Esophagus muscularis mucosa (tissue), 4 donors: ENCODE data around the gene PCDHB12.
"Not testable (repeated sequence)": the region's sequence is repeated elsewhere in the genome, so short reads cannot be mapped to it uniquely, and the experiment has no call there.

Experiments used
- EP300 ChIP-seq: sonication (generic); formaldehyde crosslinking; IDR thresholded peaks from one replicate; pipeline ENCODE4 v1.6.1; 2017; ENCODE audit warnings: antibody characterized with exemption
- POLR2A ChIP-seq: fragments of 450-650 bp; IDR thresholded peaks from one replicate; pipeline ENCODE4 v1.6.1; 2017; ENCODE audit warnings: antibody characterized with exemption, moderate library complexity, mild to moderate bottlenecking, low read depth
- TF ChIP-seq, protein P1 (sequence below), 3 experiments: fragments of 200-600 bp in 2 of 3; fragments of 450-650 bp in 1 of 3; sonication (generic) in 2 of 3; IDR thresholded peaks; one replicate each; pipeline ENCODE4 v1.5.1; 2017 to 2019; ENCODE audit warnings: antibody characterized with exemption in 3 of 3, mild to moderate bottlenecking in 2 of 3, moderate library complexity in 1 of 3

DNA sequence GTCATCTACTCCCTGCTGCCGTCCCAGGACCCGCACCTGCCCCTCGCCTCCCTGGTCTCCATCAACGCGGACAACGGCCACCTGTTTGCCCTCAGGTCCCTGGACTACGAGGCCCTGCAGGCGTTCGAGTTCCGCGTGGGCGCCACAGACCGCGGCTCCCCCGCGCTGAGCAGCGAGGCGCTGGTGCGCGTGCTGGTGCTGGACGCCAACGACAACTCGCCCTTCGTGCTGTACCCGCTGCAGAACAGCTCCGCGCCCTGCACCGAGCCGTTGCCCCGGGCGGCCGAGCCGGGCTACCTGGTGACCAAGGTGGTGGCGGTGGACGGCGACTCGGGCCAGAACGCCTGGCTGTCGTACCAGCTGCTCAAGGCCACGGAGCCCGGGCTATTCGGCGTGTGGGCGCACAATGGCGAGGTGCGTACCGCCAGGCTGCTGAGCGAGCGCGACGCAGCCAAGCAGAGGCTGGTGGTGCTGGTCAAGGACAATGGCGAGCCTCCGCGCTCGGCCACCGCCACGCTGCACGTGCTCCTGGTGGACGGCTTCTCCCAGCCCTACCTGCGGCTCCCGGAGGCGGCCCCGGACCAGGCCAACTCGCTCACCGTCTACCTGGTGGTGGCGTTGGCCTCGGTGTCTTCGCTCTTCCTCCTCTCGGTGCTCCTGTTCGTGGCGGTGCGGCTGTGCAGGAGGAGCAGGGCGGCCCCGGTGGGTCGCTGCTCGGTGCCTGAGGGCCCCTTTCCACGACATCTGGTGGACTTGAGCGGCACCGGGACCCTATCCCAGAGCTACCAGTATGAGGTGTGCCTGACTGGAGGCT, 34.0 kb upstream of the PCDHB12 start:
- TF ChIP-seq POLR2A, EP300: not testable (repeated sequence)
- TF ChIP-seq, protein P1, sequence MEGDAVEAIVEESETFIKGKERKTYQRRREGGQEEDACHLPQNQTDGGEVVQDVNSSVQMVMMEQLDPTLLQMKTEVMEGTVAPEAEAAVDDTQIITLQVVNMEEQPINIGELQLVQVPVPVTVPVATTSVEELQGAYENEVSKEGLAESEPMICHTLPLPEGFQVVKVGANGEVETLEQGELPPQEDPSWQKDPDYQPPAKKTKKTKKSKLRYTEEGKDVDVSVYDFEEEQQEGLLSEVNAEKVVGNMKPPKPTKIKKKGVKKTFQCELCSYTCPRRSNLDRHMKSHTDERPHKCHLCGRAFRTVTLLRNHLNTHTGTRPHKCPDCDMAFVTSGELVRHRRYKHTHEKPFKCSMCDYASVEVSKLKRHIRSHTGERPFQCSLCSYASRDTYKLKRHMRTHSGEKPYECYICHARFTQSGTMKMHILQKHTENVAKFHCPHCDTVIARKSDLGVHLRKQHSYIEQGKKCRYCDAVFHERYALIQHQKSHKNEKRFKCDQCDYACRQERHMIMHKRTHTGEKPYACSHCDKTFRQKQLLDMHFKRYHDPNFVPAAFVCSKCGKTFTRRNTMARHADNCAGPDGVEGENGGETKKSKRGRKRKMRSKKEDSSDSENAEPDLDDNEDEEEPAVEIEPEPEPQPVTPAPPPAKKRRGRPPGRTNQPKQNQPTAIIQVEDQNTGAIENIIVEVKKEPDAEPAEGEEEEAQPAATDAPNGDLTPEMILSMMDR (IDR thresholded peaks at IDR 0.05), result not testable (repeated sequence)
